ENCODE results near the gene LRRFIP1. TPM values are rescaled to one million over a fixed set of nuclear protein-coding genes. Genes with fewer than 3 reads are reported as not detected.

The LRRFIP1 gene
- total RNA-seq, 4 donors from 2014 or later, result 84.9 to 152 (median 120) TPM

- Histone ChIP-seq H3K4me3 (no peak overlapping the region), H3K27me3 (no peaks in the 10 kb centered on the region), H3K27ac (peak overlapping the region; percentile 21 to 99 (median 84)), H3K9me3 (no peaks in the 10 kb centered on the region), H3K36me3 (peaks cover 0 to 26% (median 0%) of the 10 kb centered on the region in 3 donors), H3K4me1 (peaks cover 61 to 93% (median 72%) of the 10 kb centered on the region in 3 donors)
- TF ChIP-seq POLR2A (IDR thresholded peaks at IDR 0.05), result no peak
- no peak for TF ChIP-seq CTCF (IDR thresholded peaks at IDR 0.05)
- intact Hi-C loops (cut with DNase I), result no loop called here
- no peak for DNase-seq
- 58 to 59% methylated on average over 8 to 9 of the region's 15 CpGs for WGBS, 2 donors
These were observed 77.4 kb downstream of the LRRFIP1 start for GRCh38 chr2:237704501-237705434.

GRCh38 chr2:237706257-237706656 is 78.9 kb downstream of the LRRFIP1 start:
- TF ChIP-seq CTCF (IDR thresholded peaks at IDR 0.05) (no peak), POLR2A (IDR thresholded peaks at IDR 0.05) (no peak)
- DNase-seq, result no peak
- no peak overlapping the region for H3K4me3 ChIP-seq
- 88 to 98% methylated on average over 4 to 5 of the region's 5 CpGs for WGBS, 2 donors
- H3K4me1 ChIP-seq, result peaks cover 46 to 78% (median 59%) of the 10 kb centered on the region in 3 donors
- peak overlapping the region in 3 of 4 donors; percentile 73 to 84 (median 82) for H3K27ac ChIP-seq
- H3K36me3 ChIP-seq, result peaks cover 0 to 41% (median 2%) of the 10 kb centered on the region in 3 donors
- intact Hi-C loops (cut with DNase I), result no loop called here
- no peaks in the 10 kb centered on the region for H3K9me3 ChIP-seq
- H3K27me3 ChIP-seq, result no peaks in the 10 kb centered on the region

- no peak for TF ChIP-seq POLR2A (IDR thresholded peaks at IDR 0.05)
- TF ChIP-seq CTCF (IDR thresholded peaks at IDR 0.05), result peak in 1 of 6 experiments; percentile 20
- peak overlapping the region; percentile 55 to 84 (median 78) for H3K27ac ChIP-seq
- no peaks in the 10 kb centered on the region for H3K9me3 ChIP-seq
- DNase-seq, result no peak
- H3K4me1 ChIP-seq, result peaks cover 28 to 73% (median 41%) of the 10 kb centered on the region in 3 donors
- H3K27me3 ChIP-seq, result no peaks in the 10 kb centered on the region
- peaks cover 0 to 59% (median 9%) of the 10 kb centered on the region in 3 donors for H3K36me3 ChIP-seq
- intact Hi-C loops (cut with DNase I), result no loop called here
- H3K4me3 ChIP-seq, result no peak overlapping the region
- 66 to 86% methylated on average over 3 of the region's 3 CpGs for WGBS, 2 donors
These were observed 80.6 kb downstream of the LRRFIP1 start for GRCh38 chr2:237708065-237708398.

GRCh38 chr2:237708491-237708890 is 81.1 kb downstream of the LRRFIP1 start:
- TF ChIP-seq CTCF (IDR thresholded peaks at IDR 0.05) (no peak), POLR2A (IDR thresholded peaks at IDR 0.05) (no peak)
- Histone ChIP-seq H3K9me3 (no peaks in the 10 kb centered on the region), H3K27ac (peak overlapping the region in 3 of 4 donors; percentile 55 to 84 (median 73)), H3K4me1 (peaks cover 26 to 69% (median 36%) of the 10 kb centered on the region in 3 donors), H3K36me3 (peaks cover 0 to 63% (median 9%) of the 10 kb centered on the region in 3 donors), H3K4me3 (no peak overlapping the region), H3K27me3 (no peaks in the 10 kb centered on the region)
- intact Hi-C loops (cut with DNase I), result no loop called here
- WGBS, 2 donors, result 93 to 94% methylated on average over 8 to 13 of the region's 27 CpGs
- DNase-seq, result no peak

- no peak overlapping the region for H3K4me3 ChIP-seq
- no peak for DNase-seq
- peaks cover 0 to 63% (median 9%) of the 10 kb centered on the region in 3 donors for H3K36me3 ChIP-seq
- TF ChIP-seq POLR2A (IDR thresholded peaks at IDR 0.05), result no peak
- no peak for TF ChIP-seq CTCF (IDR thresholded peaks at IDR 0.05)
- 79 to 80% methylated on average over 6 of the region's 6 CpGs for WGBS, 2 donors
- peak overlapping the region in 2 of 4 donors; percentile 73 to 84 for H3K27ac ChIP-seq
- intact Hi-C loops (cut with DNase I), result no loop called here
- H3K4me1 ChIP-seq, result peaks cover 21 to 68% (median 32%) of the 10 kb centered on the region in 3 donors
- no peaks in the 10 kb centered on the region for H3K27me3 ChIP-seq
- H3K9me3 ChIP-seq, result no peaks in the 10 kb centered on the region
These were observed 81.6 kb downstream of the LRRFIP1 start for GRCh38 chr2:237708961-237709360.

All from esophagus squamous epithelium (tissue), 5 donors.